CD4-positive, alpha-beta T cell treated with Interleukin-17A for 1 hour (primary cell): ENCODE measurements around the gene TLE4.

ENCODE experiments used
- DNase-seq: peaks from one replicate; pipeline ENCODE4 v3.0.0-alpha.2; 2020

Gene TLE4

DNA sequence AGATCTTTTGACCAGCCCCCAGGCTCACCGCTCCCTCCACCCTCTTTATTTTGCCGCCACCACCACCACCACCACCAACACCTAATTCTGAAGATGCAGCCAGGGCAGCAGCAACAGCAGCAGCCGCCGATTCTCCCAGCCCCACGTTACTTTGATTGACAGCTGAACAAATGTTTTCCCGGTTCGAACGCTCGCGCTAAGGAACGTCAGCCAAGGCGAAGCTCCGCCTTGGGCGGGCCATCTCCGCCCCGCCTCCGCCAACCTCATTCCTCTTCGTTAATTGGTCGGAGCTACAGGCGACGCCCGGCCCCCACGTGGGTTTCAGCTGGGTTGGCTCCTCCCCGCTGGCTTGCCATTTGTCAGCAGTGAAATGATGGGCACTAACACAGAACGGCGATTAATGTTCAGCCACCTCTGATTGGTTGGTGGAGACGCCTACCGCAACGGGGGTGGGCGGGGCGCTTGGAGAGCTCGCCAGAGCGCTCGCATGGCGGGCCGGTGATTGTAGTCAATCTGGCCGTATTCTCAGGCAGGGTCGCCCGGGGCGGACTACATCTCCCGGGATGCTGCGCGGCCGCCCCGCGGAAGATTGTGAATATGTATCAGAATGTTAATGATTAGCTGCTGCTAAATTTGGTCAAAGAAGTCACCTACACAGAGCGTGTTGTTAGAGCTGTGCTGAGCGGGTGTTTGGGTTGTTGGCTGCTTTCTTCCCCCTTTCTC is at the start of gene TLE4:
Gene TLE4 (plus strand): TSS at position 657 of the 723 bp plus-strand sequence. CDS start 826 bp downstream, outside the sequence.
- DNase-seq, result peak; percentile 100

DNA sequence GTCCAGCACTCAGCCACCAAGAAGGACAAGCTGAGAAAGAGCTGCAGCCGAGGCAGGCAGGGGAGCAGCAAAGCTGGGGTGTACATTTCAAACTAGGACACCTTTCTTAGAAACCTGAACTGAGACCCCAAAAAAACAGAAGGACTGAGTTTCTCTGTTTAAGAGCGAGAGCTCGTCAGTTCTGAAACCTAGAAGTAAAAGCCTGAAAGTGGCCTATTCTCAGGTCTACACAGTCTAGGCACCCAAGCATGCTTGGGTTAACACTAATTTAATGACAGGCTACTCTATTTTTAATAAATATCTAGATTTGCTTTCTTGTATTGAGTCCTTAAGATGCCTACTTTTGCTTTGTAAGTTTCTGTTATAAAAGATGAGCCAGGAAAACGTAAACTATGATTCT is 49.0 kb upstream of the TLE4 start:
- DNase-seq, result no peak

DNA sequence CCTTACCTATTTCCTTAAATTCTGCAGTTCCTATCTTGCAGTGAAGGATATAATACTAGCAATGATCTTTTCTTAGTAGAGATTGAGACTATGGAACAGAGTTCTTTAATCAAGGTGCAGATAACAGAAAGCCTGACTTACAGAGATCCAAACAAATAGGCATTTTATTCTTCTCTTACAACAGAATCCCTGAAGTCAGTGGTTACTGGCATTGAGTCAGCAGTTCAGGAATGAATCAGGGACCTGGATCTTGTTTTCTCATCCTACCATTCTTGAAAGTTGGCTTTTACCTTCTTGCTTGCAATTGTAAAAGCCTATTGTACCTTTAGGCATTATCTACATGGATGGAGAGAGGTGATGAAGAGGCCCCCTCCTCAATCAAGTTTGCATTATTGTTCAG is 47.5 kb upstream of the TLE4 start:
- no peak for DNase-seq

DNA sequence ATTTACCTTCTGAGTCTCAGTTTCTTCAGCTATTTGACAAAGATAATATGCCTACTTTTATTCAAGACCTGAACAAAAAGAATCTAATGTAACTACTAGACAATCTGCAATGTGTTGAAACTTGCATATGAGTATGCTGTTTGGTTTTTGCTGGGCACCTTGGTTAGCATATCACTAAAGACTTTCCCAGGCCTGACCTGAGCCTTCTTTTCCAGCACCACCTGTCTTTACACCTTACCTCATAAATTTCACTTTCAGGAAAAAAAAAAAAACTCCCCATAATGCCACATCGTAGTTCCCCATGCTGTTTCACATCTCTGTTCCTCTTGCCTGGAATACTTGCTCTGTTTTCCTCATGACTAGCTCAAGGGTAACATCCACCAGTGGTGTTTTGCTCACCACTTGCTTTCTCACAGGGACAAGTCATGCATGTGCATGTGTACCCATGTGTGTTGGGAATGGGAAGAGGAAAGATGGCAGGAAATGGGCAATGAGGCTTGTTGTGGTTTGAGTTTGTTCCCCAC is 45.6 kb upstream of the TLE4 start:
- DNase-seq, result no peak

DNA sequence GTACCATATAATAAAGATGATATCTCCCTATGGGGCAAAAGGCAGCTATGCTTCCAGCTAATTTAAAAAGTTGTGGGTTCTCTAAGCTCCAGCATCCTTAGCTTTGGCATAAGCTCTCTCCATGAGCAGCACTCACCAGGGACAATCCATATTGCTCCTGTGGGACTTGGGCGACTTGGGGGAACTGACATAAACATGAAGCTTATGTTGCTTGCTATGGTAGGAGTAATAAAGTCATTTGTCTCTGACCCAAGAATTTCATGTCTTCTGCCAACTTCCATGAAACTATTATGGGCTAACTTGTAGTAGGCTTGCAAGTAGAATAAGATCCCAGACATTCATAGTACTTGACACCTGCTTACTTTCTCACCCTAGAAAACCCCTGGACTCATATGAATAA is 36.2 kb upstream of the TLE4 start:
- no peak for DNase-seq

DNA sequence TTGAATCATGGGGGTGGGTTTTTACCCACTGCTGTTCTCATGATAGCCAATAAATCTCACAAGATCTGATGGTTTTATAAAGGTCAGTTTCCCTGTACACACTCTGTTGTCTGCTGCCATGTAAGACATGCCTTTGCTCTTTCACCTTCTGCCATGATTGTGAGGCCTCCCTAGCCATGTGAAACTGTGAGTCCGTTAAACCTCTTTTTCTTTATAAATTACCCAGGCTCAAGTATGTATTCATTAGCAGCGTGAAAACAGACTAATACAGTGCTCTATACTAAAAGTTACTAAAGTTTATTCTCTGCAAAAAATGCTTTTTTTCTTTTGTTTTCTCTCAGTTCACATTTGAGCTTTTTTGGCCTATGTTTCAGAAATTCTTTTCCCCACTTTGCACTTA is 33.9 kb upstream of the TLE4 start:
- DNase-seq, result no peak

DNA sequence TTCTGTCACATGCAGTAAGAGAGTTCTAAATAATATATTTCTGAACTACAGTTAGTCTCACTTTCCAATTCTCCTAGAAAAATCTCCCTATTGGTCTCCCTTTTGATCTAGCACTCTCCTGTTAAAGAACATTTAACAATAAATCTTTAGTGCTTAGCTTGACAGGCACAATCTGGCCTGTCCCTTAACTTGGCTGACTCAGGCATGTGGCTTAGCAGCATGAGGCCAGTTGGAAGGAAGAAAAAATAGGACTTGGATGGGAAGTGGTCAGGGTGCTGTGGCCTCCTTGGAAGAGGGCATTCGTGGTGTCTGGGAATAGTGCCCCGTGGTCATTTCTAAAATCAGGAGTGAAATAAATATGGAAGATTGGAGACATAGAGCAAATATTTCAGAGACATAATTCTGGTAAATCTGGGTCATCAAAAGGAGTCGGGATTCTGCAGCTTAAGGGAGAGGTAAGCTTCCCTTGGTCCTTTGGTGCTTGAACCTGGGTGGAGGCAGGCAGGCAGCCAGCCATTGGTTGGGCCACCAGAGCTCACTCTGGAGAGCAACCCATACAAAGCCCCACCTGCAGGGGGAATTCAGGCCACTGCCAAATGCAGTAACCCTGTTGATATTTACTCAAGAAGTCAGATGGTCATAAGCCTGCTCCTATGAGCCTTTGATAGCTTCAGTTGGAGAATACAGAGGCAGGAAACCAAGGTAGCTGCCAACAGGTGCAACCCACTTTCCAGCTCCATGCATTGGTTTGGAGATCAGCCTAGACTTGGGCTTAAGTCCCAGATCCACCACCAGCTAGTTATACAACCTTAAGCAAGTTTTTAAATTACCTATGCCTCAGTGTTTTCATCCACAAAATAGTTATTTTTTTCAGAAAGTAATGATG is 28.8 kb upstream of the TLE4 start:
- DNase-seq, result no peak

DNA sequence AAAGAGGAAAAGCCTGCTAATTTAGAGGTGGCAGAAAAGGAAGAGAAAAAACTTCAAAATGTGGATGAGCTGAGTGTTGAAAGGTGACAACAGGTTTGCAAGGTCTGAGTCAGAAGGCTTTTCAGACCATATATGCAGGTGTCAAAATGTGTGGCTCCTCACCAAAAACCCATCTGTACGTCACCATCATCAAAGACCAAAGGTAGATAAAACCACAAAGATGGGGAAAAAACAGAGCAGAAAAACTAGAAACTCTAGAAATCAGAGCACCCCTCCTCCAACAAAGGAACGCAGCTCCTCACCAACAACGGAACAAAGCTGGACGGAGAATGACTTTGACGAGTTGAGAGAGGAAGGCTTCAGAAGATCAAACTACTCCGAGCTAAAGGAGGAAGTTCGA is 27.4 kb upstream of the TLE4 start:
- DNase-seq, result peak; percentile 31

DNA sequence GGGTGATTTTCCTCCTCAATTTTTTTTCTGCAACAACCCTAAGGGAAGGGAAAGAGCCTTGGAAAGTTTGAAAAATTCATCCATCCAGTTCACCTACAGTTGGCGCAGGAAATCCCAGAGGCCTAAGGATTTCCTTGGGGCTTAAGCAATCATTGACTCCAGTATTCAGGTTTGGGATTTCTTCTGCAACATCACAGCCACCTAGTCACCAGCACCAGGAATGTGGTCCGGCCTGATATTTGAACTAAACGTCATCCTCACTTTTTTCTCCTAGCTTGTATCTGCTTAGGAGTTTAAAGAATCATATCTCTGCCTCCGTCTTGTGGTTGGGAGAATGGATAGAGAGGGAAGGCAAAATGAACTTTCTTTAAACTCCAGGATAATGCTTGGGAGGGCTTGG is 20.2 kb upstream of the TLE4 start:
- DNase-seq, result no peak

DNA sequence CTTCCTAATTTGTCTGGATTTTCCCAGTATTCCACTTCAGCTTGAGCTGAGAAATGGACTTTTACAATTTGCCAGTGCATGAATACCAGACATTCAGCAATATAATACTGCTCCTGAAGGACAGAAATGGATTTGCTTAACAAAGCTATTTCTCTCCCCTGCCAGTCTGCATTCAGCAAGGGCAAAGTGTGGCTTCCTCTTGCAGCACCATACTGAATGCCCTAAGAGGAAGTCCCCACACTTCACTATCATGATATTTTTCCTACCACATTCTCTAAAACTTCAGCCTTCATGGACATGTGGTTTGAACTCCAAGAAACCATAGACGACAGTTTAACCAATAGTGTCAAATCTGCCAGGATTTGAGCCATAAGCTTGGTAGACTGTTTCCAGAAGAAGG is 19.8 kb upstream of the TLE4 start:
- DNase-seq, result no peak

DNA sequence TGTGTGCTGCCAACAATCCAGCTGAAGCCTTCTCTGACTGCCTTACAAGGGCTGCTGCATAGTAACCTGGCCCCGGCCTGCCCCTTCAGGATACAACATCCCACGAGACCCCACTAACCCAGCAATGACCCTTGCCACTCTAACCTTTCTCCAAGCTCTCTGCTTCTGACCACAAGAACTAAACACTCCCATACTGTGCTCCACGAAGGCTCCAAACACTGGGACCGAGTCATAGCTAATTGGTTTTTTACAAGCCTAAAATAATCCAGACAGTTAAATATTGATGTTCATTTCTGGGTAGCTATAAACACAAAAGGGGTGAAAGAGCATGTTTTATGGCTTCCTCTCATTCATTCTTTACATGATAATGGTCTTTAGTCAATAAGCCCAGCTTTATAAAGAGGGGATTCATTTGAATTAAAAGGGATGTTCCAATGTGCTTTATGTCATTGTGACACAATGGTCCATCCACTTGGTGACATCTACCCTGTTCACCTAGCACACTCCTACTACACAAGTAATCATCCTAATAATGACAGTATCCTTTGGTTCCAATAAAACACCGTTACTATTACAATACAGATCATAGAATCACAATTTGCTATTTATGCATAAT is 16.2 kb upstream of the TLE4 start:
- no peak for DNase-seq

DNA sequence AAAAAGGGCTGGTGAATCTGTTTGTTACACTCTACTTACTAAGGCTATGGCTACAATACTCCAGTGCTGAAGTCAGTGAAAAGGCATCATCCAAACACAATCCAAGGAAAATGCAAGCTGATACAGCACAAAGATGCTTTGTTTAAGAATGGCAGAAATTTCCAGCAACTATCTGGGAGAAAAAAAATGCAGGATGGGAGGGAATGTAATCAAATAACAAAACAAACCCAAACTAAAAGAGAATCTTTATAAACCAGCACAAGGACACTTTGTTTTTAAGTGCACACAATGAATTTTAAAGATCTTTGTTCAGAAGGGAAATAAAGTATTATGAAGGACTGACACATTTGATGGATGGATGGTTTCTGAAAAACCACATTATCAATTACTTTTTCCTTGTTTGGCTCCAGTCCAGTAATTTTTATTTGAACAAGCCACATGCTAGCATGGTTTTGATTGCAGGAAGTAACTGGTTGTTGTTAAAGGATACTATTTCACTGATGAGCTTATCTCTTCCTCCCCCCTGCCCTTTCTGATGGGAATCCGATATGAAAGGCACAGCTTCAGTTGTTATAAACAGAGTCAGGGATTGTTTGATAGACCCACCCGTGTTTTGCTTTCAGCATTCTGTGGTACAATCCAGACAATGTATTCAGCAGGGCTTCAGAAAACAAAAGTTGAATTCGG is 12.1 kb upstream of the TLE4 start:
- no peak for DNase-seq

DNA sequence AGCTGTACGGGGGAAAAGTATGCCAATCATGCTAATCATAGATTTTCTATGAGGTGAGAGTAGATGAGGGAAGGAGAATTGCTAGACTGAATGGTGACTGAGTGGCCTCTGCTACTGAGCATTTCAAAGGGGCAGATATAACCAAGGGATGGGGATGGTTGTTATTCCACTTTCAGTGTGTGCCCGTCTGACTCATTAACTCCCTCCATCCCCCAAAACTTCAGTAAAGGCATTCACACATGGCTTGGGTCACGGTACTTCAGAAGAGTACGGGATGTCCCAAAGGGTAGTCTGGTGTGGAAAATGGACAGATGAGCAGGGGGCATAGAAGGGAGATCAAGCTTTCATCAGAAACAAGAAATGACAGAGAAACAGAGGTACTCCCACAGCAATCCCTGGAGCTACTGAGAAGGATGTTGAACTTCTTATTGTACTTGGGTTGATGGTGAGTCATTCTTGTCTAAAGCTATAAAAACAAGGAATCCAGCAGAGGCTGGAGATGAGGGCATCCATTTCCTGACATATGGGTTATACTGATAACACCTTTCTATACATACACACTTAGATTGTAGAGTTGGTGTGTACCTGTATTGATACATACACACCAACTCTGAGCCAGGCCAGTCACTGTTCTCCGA is 8.9 kb upstream of the TLE4 start:
- DNase-seq, result no peak

DNA sequence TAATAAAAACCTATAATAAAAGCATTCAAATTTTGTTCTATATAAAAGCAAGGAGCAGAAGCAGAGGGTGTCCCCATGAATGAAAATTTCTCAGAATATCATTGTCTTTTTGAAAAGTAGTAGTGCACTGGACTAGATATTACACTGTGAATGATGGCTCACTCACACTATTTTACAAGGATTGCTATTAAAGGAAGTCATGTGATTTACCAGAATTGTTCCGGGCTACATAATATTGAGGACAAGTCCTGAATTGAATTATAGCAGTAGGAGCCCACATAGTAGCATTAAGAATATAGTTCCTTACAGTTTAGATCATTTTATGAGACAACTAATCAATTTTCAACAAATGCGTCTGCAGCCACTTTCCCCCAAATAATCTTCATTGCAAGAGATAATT is 7.7 kb upstream of the TLE4 start:
- DNase-seq, result no peak

DNA sequence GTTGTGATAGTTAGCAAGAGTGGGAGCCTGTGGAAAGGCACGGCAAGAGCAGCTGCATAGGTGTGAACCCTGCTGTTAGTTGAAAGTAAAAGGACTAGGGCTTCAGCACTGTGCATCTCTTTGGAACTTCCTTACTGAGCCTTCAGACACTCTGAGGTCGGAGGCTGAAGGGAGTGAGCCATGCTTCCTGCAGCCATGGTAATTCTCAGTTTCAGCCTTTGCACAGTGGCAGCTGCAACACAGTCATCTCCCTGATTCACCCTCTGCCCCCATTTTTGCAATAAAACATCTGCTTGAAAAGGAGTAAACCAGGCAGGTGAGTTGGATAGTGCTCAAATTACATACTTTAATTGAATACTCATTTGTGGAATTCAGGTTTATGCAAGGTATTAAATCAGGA is 6.5 kb upstream of the TLE4 start:
- no peak for DNase-seq

DNA sequence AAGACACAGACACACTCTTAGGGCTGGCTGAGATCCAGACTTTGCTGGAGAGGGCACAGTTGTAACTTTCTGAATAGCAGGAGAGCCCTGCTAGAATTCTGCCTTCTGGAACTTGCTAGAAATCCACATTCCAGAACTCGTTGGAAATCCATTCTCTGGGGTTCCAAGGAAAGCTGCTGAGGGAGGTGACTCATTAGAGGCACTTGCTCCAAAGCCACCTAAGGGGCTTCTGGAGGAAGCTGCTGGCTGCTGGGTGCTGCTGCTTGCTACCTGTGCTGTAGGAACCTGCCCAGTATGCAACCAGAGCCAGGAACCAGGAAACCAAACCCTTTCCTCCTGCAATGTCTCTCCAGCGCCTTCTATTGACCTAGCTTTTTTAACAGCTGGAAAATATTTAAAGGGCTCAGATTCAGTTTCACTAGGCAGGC is 4.1 kb upstream of the TLE4 start:
- no peak for DNase-seq

DNA sequence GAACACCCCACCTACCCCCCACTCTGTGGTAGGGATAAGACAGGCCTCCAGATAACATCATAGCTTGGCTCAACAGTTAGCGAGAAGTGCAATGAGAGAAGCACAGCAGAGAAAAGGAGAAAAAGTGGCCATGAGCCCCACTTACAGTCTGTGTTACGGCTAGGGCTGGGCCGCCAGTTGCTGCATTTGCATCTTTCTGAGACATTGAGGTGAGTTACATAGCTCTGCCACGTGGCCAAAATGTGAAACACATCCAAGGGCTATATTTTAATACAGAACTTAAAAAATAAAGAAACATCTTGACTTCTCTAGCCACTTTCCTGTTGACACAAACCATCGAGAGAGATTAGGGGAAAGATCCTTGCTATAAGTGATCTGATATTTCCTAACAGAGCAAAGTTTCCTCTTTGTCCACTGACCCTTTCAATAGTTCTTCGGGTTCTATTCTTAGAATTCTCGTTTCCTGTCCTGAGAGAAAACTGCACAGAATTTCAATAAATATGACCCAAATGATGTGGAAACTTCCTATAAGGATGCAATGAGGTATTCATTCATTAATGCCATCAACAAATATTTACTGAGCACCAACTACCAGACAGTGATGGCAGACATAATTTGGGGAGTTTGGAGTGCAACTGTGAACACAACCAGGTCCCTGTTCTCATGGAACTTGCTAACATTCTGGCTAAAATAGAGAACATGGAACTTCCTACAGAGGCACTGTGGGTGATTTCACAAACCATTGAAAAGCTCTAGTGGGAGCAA is 3.2 kb upstream of the TLE4 start:
- no peak for DNase-seq

DNA sequence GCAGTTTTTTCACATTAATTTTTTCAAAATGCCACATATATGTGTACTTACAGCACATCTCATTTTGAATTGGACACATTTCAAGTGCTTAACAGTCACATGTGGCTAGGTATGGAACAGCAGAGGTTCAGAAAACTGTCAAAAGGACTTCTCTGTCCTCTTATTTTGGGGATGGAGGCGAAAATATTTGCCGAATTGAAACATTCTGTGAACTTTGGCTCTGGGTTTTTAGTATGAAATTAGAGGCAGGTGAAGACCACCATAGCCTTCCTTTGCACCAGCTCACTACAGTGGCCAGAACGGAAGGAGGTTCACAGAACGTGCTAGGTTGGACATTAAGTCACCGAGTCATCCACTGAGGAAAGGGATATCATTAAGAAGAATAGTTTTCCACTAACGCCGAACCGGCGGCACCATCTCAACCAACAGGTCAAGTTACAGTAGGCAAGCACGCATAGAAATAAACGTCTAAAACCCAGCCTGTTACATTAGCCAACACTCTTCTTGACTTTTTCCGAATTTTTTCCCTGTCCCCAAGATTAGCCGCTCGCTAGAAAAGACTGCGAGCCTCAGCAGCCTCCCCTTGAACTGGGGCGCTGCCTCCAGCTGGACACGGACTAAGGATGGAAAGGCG is 1.8 kb upstream of the TLE4 start:
- no peak for DNase-seq

DNA sequence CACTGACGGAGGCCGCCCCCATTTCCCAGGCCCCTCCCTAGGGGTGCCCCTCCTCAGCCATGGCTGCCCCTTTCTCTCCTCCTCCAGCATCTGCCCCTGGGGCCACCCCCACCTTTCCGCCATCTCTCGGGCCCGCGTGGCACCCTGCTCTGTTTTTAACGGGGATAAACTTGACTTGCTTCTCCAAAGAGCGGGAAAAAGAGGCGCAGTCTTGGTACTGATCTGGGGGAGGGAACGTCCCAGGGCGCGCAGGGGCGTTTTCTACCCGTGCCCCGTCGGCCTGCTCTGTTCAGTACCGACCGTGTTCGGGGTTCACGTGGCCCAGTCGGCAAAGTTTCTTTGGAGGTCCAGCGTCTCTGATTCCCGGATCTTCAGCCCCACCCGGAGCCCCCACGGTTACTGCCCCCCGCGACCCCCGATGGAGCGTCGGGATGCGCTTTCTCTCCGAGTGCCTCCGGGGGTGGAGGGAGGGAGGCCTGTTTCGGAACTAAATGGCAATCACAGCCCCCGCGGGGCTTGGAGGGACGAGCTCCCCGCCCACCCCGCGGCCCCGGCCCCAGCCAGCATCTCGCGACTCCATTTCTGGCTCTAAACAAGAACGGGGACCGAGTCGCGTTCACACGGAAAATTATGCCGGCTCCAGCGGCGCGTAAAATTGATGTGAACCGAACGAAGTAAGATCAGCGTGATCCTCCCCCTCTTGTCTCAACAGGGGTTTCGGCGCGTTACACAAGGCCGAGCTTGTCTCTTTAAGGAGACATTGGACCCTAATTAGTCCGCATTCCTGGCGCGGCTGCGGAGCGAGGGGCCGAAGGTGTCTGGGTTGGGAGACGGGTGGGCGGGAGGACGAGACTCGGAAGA is 1.1 kb upstream of the TLE4 start:
- peak; percentile 26 for DNase-seq

DNA sequence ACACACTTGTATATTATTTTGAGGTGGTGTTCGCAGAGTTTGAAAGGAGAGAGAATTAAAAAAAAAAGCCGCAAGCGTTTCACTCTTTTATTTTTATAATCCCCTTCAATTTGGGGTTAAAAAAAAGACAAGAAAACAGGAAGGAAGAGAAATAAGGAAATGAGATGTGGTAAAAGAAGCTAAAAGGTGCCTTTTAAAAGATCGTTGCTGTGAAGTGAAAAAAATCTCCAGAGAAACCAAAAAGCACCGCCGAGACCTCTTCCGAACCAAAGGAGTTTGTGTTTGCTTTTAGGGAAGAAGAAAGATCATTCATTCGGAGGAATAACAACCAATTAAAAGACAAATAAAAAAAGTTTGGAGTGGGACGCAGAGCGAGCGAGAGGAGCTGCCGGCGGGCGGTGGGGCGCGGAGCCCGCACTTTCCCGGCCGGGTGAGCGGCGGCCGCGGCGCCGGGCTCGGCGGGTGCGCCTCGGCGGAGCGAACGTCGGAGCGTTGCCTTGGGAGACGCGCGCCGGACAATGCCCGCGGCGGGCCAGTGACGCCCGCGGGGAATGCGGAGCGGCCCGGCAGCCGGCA is 355 bp downstream of the TLE4 start:
- no peak for DNase-seq
